Neutrophil (primary cell): ENCODE results near the gene ATOH7.
"Not testable (repeated sequence)": the region's sequence is repeated elsewhere in the genome, so short reads cannot be mapped to it uniquely, and the experiment has no call there.

ENCODE experiments used
- H3K27ac ChIP-seq: fragments of 200-600 bp; sonication (generic); 2 replicates; pipeline ENCODE4 v1.5.1; 2016; ENCODE audit warnings: mild to moderate bottlenecking, moderate library complexity
- H3K27me3 ChIP-seq: fragments of 200-600 bp; sonication (generic); 2 replicates; pipeline ENCODE4 v1.6.0; 2016; ENCODE audit warnings: mild to moderate bottlenecking
- H3K36me3 ChIP-seq: fragments of 200-600 bp; sonication (generic); 2 replicates; pipeline ENCODE4 v1.5.1; 2017
- H3K4me1 ChIP-seq, 2 experiments: fragments of 200-600 bp in 1 of 2; sonication (generic) in 1 of 2; 1 replicate in 1 of 2; 2 replicates in 1 of 2; pipeline versions ENCODE4 v1.5.1 to v1.6.1; 2013 to 2016; ENCODE audit warnings: low read depth in 1 of 2, low read length in 1 of 2, mild to moderate bottlenecking in 1 of 2, moderate library complexity in 1 of 2; ENCODE audit not compliant: control insufficient read depth in 1 of 2, insufficient read depth in 1 of 2
- H3K4me3 ChIP-seq, 2 experiments: fragments of 200-600 bp in 1 of 2; sonication (generic) in 1 of 2; 1 replicate in 1 of 2; 2 replicates in 1 of 2; pipeline ENCODE4 v1.5.1; 2013 to 2016; ENCODE audit warnings: low read depth in 1 of 2, low read length in 1 of 2, mild to moderate bottlenecking in 1 of 2, moderate library complexity in 1 of 2
- H3K9me3 ChIP-seq: fragments of 200-600 bp; sonication (generic); 2 replicates; pipeline ENCODE4 v1.5.1; 2016
- CTCF ChIP-seq: fragments of 200-600 bp; sonication (generic); IDR thresholded peaks from 2 replicates; pipeline ENCODE4 v1.5.1; 2016; ENCODE audit warnings: antibody characterized with exemption

Gene ATOH7

GRCh38 chr10:68251625-68252495, 19.9 kb upstream of the ATOH7 start:
- TF ChIP-seq CTCF = no peak
- Histone ChIP-seq H3K4me1 (no peaks in the 10 kb centered on the region), H3K36me3 (no peaks in the 10 kb centered on the region), H3K27me3 (no peaks in the 10 kb centered on the region), H3K9me3 (no peaks in the 10 kb centered on the region), H3K27ac (no peak overlapping the region), H3K4me3 (no peak overlapping the region)

- Histone ChIP-seq H3K27ac (no peak overlapping the region), H3K4me3 (no peak overlapping the region), H3K4me1 (no peaks in the 10 kb centered on the region), H3K9me3 (no peaks in the 10 kb centered on the region), H3K36me3 (no peaks in the 10 kb centered on the region), H3K27me3 (no peaks in the 10 kb centered on the region)
- TF ChIP-seq CTCF = no peak
Measured at GRCh38 chr10:68251151-68251550, 19.2 kb upstream of the ATOH7 start.

- H3K4me1 ChIP-seq = no peaks in the 10 kb centered on the region
- no peak overlapping the region for H3K27ac ChIP-seq
- H3K4me3 ChIP-seq = no peak overlapping the region
- TF ChIP-seq CTCF = no peak
- no peaks in the 10 kb centered on the region for H3K9me3 ChIP-seq
- H3K27me3 ChIP-seq = no peaks in the 10 kb centered on the region
- H3K36me3 ChIP-seq = no peaks in the 10 kb centered on the region
Measured at GRCh38 chr10:68249297-68249696, 17.4 kb upstream of the ATOH7 start.

GRCh38 chr10:68247931-68248330, 16.0 kb upstream of the ATOH7 start:
- no peaks in the 10 kb centered on the region for H3K9me3 ChIP-seq
- H3K27me3 ChIP-seq = no peaks in the 10 kb centered on the region
- H3K36me3 ChIP-seq = no peaks in the 10 kb centered on the region
- no peak overlapping the region for H3K4me3 ChIP-seq
- no peaks in the 10 kb centered on the region for H3K4me1 ChIP-seq
- no peak overlapping the region for H3K27ac ChIP-seq
- TF ChIP-seq CTCF = no peak

- not testable (repeated sequence) for H3K27ac ChIP-seq, H3K27me3 ChIP-seq, H3K4me1 ChIP-seq, H3K36me3 ChIP-seq, H3K9me3 ChIP-seq, H3K4me3 ChIP-seq
Measured at GRCh38 chr10:68246397-68246796, 14.5 kb upstream of the ATOH7 start.

GRCh38 chr10:68242051-68242450, 10.1 kb upstream of the ATOH7 start:
- Histone ChIP-seq H3K9me3 (no peaks in the 10 kb centered on the region), H3K36me3 (no peaks in the 10 kb centered on the region), H3K27me3 (no peaks in the 10 kb centered on the region), H3K4me3 (no peak overlapping the region), H3K4me1 (no peaks in the 10 kb centered on the region), H3K27ac (no peak overlapping the region)
- TF ChIP-seq CTCF = no peak
